ENCODE data around the gene APBB3.
"Not testable (repeated sequence)": the region's sequence is repeated elsewhere in the genome, so short reads cannot be mapped to it uniquely, and the experiment has no call there.

- not testable (repeated sequence) for TF ChIP-seq CTCF (IDR thresholded peaks at IDR 0.05); POLR2A (IDR thresholded peaks at IDR 0.05; ENCODE audit: low read depth)
Measured at GRCh38 chr5:140593070-140593469, 28.7 kb upstream of the APBB3 start.
